Endothelial cell of umbilical vein (primary cell): ENCODE data around the gene TTK. TPM values are rescaled to one million over a fixed set of nuclear protein-coding genes. Genes with fewer than 3 reads are reported as not detected.

Experiments
- BruUV-seq: library from RNA; stranded (reverse); fragments of 400-500 nt; replicated peaks from 2 replicates; lab custom pipeline; 2021; lab: Mats Ljungman, UMichigan
- CTCF ChIA-PET: fragments of 300-600, 350-600 bp; sonication (Branson Sonifier 250); formaldehyde crosslinking; loops from one replicate; lab custom pipeline; 2021; ENCODE audit warnings: antibody characterized with exemption, inconsistent platforms; lab: Charles Lee
- POLR2A ChIA-PET: fragments of 300-600, 350-600 bp; sonication (Branson Sonifier 250); formaldehyde crosslinking; loops from one replicate; lab custom pipeline; 2021; ENCODE audit warnings: antibody characterized with exemption, inconsistent platforms; lab: Charles Lee
- DNase-seq: peaks from one replicate; pipeline ENCODE4 v3.0.0-alpha.2; 2011; ENCODE audit warnings: low read depth, low spot score
- FAIRE-seq: peaks from 2 replicates; lab custom pipeline; 2011; peaks lifted over from hg19 to GRCh38; lab: Jason Lieb, UNC
- H2AFZ ChIP-seq: 2 replicates; pipeline ENCODE4 v1.6.0; 2012; ENCODE audit warnings: low read depth, low read length, control low read depth, inconsistent platforms
- H3K27ac ChIP-seq: 2 replicates; pipeline ENCODE4 v1.5.1; 2011; ENCODE audit warnings: low read depth, mild to moderate bottlenecking, control low read depth, low read length, moderate library complexity; ENCODE audit not compliant: insufficient read depth
- H3K27me3 ChIP-seq, 2 experiments: 2 replicates each; pipeline versions ENCODE4 v1.6.0 to v1.6.1; 2011; ENCODE audit warnings: low read length in 2 of 2, mixed read lengths in 1 of 2; ENCODE audit not compliant: control insufficient read depth in 2 of 2, insufficient read depth in 2 of 2
- H3K36me3 ChIP-seq, 2 experiments: 2 replicates in 1 of 2; 3 replicates in 1 of 2; pipeline ENCODE4 v1.5.1; 2011; ENCODE audit warnings: low read length in 2 of 2, mild to moderate bottlenecking in 1 of 2, moderate library complexity in 1 of 2; ENCODE audit not compliant: control insufficient read depth in 2 of 2, insufficient read depth in 2 of 2; ENCODE audit errors: extremely low read depth in 1 of 2
- H3K4me1 ChIP-seq: 3 replicates; pipeline ENCODE4 v1.5.1; 2011; ENCODE audit warnings: mild to moderate bottlenecking, low read length; ENCODE audit not compliant: control insufficient read depth, insufficient read depth; ENCODE audit errors: extremely low read depth
- H3K4me2 ChIP-seq: 2 replicates; pipeline ENCODE4 v1.6.1; 2011; ENCODE audit warnings: low read length, control low read depth, mixed read lengths; ENCODE audit not compliant: insufficient read depth
- H3K4me3 ChIP-seq, 3 experiments: fragments of 200-600 bp in 1 of 3; sonication (generic), shearing (Covaris generic) in 1 of 3; replicated peaks in 1 of 3; 2 replicates each; pipeline ENCODE4 v1.5.1; 2011 to 2016; ENCODE audit warnings: control low read depth in 3 of 3, low read length in 3 of 3, mild to moderate bottlenecking in 2 of 3, inconsistent platforms in 1 of 3, low read depth in 1 of 3, moderate library complexity in 1 of 3; ENCODE audit not compliant: insufficient read depth in 1 of 3
- H3K79me2 ChIP-seq: 2 replicates; pipeline ENCODE4 v1.6.0; 2012; ENCODE audit warnings: low read length, inconsistent platforms; ENCODE audit not compliant: control insufficient read depth, insufficient read depth
- H3K9ac ChIP-seq: replicated peaks from 2 replicates; pipeline ENCODE3; 2011; ENCODE audit warnings: low read length, control low read depth; ENCODE audit not compliant: insufficient read depth; ENCODE audit errors: extremely low read depth
- H3K9me1 ChIP-seq: replicated peaks from 3 replicates; pipeline ENCODE4 v1.6.0; 2011; ENCODE audit warnings: mild to moderate bottlenecking, low read length; ENCODE audit not compliant: control insufficient read depth, insufficient read depth; ENCODE audit errors: extremely low read depth
- H3K9me3 ChIP-seq: replicated peaks from 2 replicates; pipeline ENCODE4 v1.5.1; 2012; ENCODE audit warnings: low read length, inconsistent platforms; ENCODE audit not compliant: control insufficient read depth, insufficient read depth
- H4K20me1 ChIP-seq: replicated peaks from 2 replicates; pipeline ENCODE3; 2011; ENCODE audit warnings: mild to moderate bottlenecking, low read length; ENCODE audit not compliant: control insufficient read depth, insufficient read depth; ENCODE audit errors: extremely low read depth
- CTCF ChIP-seq, 2 donors: IDR thresholded peaks; 1 replicate in 1 of 2; 2 replicates in 1 of 2; pipeline ENCODE4 v1.5.1; 2011; ENCODE audit warnings: low read length in 2 of 2, mild to moderate bottlenecking in 2 of 2, moderate library complexity in 2 of 2, control low read depth in 1 of 2, inconsistent platforms in 1 of 2, low read depth in 1 of 2; ENCODE audit not compliant: insufficient read depth in 1 of 2; ENCODE audit errors: extremely low read depth in 1 of 2
- EZH2 ChIP-seq: IDR thresholded peaks from 2 replicates; pipeline ENCODE4 v1.6.1; 2012; ENCODE audit warnings: borderline replicate concordance, low read depth, mild to moderate bottlenecking, moderate library complexity, low read length, inconsistent platforms; ENCODE audit not compliant: severe bottlenecking
- FOS ChIP-seq: IDR thresholded peaks from 2 replicates; pipeline ENCODE4 v1.6.1; 2011; ENCODE audit warnings: mild to moderate bottlenecking, low read length, moderate library complexity, borderline replicate concordance; ENCODE audit not compliant: insufficient read depth
- GATA2 ChIP-seq: IDR thresholded peaks from 2 replicates; pipeline ENCODE4 v1.7.0; 2011; ENCODE audit warnings: low read depth, mild to moderate bottlenecking, moderate library complexity, mixed read lengths, low read length; ENCODE audit not compliant: insufficient read length, insufficient read depth
- JUN ChIP-seq: IDR thresholded peaks from 2 replicates; pipeline ENCODE4 v1.6.1; 2011; ENCODE audit warnings: borderline replicate concordance, low read depth; ENCODE audit not compliant: insufficient read length, insufficient read depth
- MAX ChIP-seq: IDR thresholded peaks from 2 replicates; pipeline ENCODE4 v1.6.1; 2011; ENCODE audit not compliant: insufficient read depth, insufficient read length
- MYC ChIP-seq: IDR thresholded peaks from one replicate; pipeline ENCODE4 v1.6.1; 2011; ENCODE audit warnings: mild to moderate bottlenecking, low read depth, low read length
- POLR2A ChIP-seq: IDR thresholded peaks from 2 replicates; pipeline ENCODE4 v1.6.1; 2012; ENCODE audit warnings: low read depth, mild to moderate bottlenecking, control low read depth, low read length
- POLR2AphosphoS5 ChIP-seq: IDR thresholded peaks from 2 replicates; pipeline ENCODE4 v1.6.1; 2012; ENCODE audit warnings: low read depth, mild to moderate bottlenecking, control low read depth, low read length, moderate library complexity; ENCODE audit not compliant: insufficient read depth
- dilution Hi-C: fragments of 300-500 bp; cut with MboI; formaldehyde crosslinking; loops from one replicate; pipeline ENCODE4 v1.15.0; 2019; ENCODE audit warnings: low sequenced_read_pairs; ENCODE audit not compliant: extremely low pct_ligation_motif_present
- intact Hi-C: fragments of 100-400 bp; cut with micrococcal nuclease; formaldehyde crosslinking; loops from one replicate; pipeline ENCODE4 v1.10.0; 2022
- polyA plus RNA-seq, 4 experiments: library from polyadenylated mRNA; depleted of rRNA in 3 of 4; stranded (reverse) in 3 of 4; unstranded in 1 of 4; fragments of >200 nt; gene quantifications; 2 replicates each; pipeline versions ENCODE4 v1.2.1 to v1.2.3, GENCODE V29; 2011 to 2012; ENCODE audit warnings: missing spikeins in 1 of 4
- total RNA-seq: library from RNA; stranded (reverse); gene quantifications from 2 replicates; pipeline ENCODE4 v1.2.3, GENCODE V29; 2021

Gene TTK
- total and polyA plus RNA-seq, 2 donors (not counting 3 experiments of a cell fraction or from before 2014, with no cell fraction given): 4.1 to 29.4 TPM

- no peak overlapping the region for H3K4me3 ChIP-seq
- CTCF ChIA-PET: no interaction called here
- TF ChIP-seq GATA2: no peak
- H2AFZ ChIP-seq: no peak overlapping the region
- peaks cover 2% of the 10 kb centered on the region for H3K9me1 ChIP-seq
- no peaks in the 10 kb centered on the region for H3K36me3 ChIP-seq
- FAIRE-seq: no peak
- no TSS peak for BruUV-seq
- H3K27ac ChIP-seq: no peak overlapping the region
- no peaks in the 10 kb centered on the region for H3K4me1 ChIP-seq
- H3K79me2 ChIP-seq: no peaks in the 10 kb centered on the region
- H3K9ac ChIP-seq: no peak overlapping the region
- peaks cover 8 to 12% of the 10 kb centered on the region in 2 experiments for H3K27me3 ChIP-seq
- H3K4me2 ChIP-seq: no peak overlapping the region
- no peaks in the 10 kb centered on the region for H4K20me1 ChIP-seq
- DNase-seq: no peak
- intact Hi-C loops (no loop called here), dilution Hi-C loops (no loop called here)
- POLR2A ChIA-PET: no interaction called here
- H3K9me3 ChIP-seq: no peaks in the 10 kb centered on the region
Measured at GRCh38 chr6:79993012-79993910, 11.2 kb upstream of the TTK start.

GRCh38 chr6:79993911-79994309 is 10.5 kb upstream of the TTK start:
- peaks cover 11 to 18% of the 10 kb centered on the region in 2 experiments for H3K27me3 ChIP-seq
- H3K36me3 ChIP-seq: no peaks in the 10 kb centered on the region
- dilution Hi-C loops (no loop called here), intact Hi-C loops (no loop called here)
- H3K4me2 ChIP-seq: no peak overlapping the region
- TF ChIP-seq POLR2AphosphoS5: no peak
- TF ChIP-seq POLR2A: no peak
- TF ChIP-seq CTCF (IDR thresholded peaks at IDR 0.05; ENCODE audit: extremely low read depth in 1 of 2, insufficient read depth in 1 of 2, low read depth in 1 of 2, low read length in 2 of 2): no peak
- TF ChIP-seq EZH2: no peak
- no peak for TF ChIP-seq MAX
- TF ChIP-seq FOS: no peak
- TF ChIP-seq JUN: no peak
- no peak for TF ChIP-seq MYC
- TF ChIP-seq GATA2: no peak
- H3K27ac ChIP-seq: no peak overlapping the region
- H3K9me3 ChIP-seq: no peaks in the 10 kb centered on the region
- no peak overlapping the region for H2AFZ ChIP-seq
- POLR2A ChIA-PET: no interaction called here
- no peaks in the 10 kb centered on the region for H4K20me1 ChIP-seq
- FAIRE-seq (no peak), DNase-seq (no peak)
- no peak overlapping the region for H3K4me3 ChIP-seq
- peaks cover 2% of the 10 kb centered on the region for H3K9me1 ChIP-seq
- no peaks in the 10 kb centered on the region for H3K4me1 ChIP-seq
- BruUV-seq: no TSS peak
- no peak overlapping the region for H3K9ac ChIP-seq
- no peaks in the 10 kb centered on the region for H3K79me2 ChIP-seq
- CTCF ChIA-PET: interaction anchor here (0.7 kb wide), 1 partner anchor 44 kb away, joined by 3 read pairs; no protein-coding TSS in a partner anchor
